Loucy (cell line): Measurements from ENCODE around the gene HS3ST4.

Experiments used
- EZH2phosphoT487 ChIP-seq: fragments of 200-600 bp; IDR thresholded peaks from 2 replicates; pipeline ENCODE4 v1.6.1; 2018; ENCODE audit warnings: antibody characterized with exemption, mild to moderate bottlenecking, moderate library complexity, borderline replicate concordance
- TF ChIP-seq, protein P1 (sequence below): fragments of 200-600 bp; sonication (generic); conservative IDR thresholded peaks from 2 replicates; pipeline ENCODE4 v1.5.1; 2014; ENCODE audit warnings: mild to moderate bottlenecking, antibody characterized with exemption, low read length

- TF ChIP-seq, protein P1, sequence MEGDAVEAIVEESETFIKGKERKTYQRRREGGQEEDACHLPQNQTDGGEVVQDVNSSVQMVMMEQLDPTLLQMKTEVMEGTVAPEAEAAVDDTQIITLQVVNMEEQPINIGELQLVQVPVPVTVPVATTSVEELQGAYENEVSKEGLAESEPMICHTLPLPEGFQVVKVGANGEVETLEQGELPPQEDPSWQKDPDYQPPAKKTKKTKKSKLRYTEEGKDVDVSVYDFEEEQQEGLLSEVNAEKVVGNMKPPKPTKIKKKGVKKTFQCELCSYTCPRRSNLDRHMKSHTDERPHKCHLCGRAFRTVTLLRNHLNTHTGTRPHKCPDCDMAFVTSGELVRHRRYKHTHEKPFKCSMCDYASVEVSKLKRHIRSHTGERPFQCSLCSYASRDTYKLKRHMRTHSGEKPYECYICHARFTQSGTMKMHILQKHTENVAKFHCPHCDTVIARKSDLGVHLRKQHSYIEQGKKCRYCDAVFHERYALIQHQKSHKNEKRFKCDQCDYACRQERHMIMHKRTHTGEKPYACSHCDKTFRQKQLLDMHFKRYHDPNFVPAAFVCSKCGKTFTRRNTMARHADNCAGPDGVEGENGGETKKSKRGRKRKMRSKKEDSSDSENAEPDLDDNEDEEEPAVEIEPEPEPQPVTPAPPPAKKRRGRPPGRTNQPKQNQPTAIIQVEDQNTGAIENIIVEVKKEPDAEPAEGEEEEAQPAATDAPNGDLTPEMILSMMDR, result no peak
- TF ChIP-seq EZH2phosphoT487, result no peak
Observed at GRCh38 chr16:26087091-26087490, 395.3 kb downstream of the HS3ST4 start.
